Activated CD4-positive, alpha-beta T cell treated with anti-CD3 and anti-CD28 coated beads for 48 hours (primary cell): ENCODE results near the gene ZFYVE9.
"Not testable (repeated sequence)": the region's sequence is repeated elsewhere in the genome, so short reads cannot be mapped to it uniquely, and the experiment has no call there.

Experiments
- DNase-seq: peaks from one replicate; pipeline ENCODE4 v3.0.0-alpha.2; 2020

Gene ZFYVE9

DNA sequence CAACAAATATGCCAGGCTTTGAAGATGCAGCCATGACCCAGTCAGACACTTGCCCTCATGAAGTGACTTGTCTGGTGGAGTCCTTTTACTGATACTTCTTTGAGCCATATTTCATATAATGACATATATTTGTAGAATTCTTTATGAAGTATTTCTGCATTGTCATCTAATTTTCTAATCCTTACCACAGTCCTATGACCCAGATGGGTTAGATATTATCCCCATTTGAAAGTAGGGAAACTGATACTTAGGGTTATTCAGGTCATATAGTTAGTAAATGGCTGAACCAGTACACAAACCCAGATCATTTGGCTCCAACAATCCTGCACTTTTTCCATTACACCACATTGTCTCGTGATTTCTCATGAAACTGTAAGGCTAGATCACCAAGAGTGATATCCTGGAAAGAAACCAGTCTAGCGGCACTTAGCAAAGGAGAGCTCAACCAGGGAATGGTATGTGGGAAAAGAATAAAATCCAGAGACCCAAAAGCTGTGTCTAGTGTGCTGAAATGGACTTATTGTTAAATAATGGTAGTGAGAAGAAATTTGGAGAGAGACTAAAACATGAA lies 49.6 kb downstream of the ZFYVE9 start:
- no peak for DNase-seq

DNA sequence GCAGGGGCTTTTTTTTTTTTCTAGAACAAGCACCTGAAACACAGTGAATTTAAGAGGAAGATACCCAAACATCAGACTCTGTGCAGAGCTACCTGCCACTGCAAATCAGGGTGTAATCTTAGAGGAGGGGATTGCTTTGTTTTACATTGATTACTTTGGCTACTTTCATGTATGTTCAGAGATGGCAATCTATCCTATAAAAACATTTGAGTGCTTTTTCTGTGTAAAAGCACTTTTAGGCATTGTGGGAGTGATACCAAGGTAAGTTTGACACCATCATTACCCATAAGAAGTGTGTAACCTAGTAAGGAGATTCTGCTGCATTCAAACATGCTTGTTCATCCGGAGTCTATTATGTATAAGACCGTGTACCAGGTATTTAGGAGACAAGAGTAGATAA lies 50.1 kb downstream of the ZFYVE9 start:
- DNase-seq: no peak

DNA sequence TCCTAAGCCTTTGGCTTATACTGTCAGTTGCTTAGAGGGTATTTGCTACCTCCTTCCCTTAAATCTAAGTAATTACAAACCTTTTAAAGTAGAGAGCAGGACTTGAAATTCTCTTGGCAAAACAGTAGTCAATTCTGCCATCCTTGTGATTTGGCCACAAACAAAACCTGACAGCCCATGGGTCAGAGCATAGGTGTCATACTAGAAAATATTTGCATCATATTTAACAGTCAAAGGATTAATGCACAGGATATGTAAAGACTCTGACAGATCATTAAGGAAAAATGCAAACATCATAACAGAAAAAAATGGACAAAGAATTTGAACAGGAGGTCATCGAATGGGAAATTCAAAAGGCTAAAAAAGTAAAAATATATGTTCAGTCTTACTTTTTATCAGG lies 50.5 kb downstream of the ZFYVE9 start:
- no peak for DNase-seq

DNA sequence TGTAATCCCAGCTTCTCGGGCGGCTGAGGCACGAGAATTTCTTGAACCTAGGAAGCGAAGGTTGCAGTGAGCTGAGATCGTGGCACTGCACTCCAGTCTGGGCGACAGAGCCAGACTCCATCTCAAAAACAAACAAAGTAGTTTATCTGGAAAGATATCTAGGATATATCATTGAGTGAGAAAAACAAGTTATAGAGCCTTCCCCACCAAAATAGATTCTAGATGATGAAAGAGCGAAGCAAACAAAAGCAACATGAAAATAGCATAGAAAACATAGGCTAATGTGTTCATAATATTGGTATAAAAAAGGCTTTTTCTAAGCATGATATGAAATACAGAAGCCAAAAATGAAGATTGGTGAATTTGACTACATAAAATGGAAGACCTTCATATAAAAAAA lies 52.1 kb downstream of the ZFYVE9 start:
- no peak for DNase-seq

DNA sequence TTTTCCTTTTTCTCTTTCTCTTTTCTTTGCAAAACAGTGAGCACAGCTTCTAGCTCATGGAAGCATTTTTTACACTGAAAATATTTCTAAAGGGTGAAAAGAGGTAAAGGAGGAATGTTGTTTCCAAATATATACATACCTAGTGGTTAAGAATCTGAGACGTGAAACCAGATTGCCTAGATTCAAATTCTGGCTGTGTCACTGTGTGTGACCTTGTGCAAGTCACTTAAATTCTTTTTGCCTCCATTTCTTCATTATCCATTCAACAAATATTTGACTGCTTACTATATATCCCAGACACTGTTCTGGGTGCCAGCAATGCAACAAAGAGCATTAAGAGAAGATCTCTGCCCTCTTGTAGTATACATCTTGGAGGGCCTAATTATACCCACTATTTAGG lies 53.3 kb downstream of the ZFYVE9 start:
- DNase-seq: no peak

DNA sequence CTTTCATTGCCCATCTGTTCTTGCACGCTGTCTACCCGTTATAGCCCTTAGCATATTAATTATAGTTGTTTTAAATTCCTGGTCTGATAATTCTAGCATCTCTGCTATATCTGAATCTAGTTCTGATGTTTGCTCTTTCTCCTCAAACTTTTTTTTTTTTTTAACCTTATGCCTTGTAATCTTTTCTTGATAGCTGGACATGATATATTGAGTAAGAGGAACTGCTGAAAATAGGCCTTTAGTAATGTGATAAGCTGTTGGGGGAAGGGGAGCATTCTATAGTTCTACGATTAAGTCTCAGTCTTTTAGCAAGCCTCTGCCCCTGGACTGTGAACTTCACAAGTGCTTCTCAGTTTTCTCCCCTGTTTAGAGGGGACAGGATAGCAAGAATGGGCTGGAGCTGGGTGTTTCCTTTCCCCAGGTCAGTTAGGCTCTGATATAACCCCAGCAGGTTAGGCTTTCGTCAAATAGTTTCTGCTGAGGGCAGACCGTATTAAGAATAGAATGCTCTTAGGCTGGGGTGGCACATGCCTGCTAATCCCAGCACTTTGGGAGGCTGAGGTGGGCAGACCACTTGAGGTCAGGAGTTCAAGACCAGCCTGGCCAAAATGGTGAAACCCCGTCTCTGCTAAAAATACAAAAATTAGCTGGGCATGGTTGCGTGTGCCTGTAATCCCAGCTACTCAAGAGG lies 62.2 kb downstream of the ZFYVE9 start:
- DNase-seq: no peak

DNA sequence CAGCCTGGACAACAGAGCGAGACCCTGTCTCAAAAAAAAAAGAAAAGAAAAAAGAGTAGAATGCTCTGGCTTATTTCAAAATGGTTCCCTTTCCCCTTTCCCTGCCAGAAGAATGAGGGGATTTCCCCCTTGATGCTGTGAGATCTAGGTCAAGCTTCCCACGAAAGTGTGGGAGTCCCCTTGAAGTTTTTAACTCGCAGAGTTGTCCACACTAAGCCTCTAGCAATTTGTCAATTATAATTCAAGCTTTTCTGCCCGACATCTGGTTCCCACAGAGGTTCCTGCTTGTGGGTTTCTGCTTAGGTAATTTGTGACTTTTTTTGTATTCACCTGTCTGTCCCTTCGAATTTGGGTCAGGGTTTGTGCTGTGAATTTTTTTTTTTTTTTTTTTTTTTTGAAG lies 62.8 kb downstream of the ZFYVE9 start:
- DNase-seq: no peak

DNA sequence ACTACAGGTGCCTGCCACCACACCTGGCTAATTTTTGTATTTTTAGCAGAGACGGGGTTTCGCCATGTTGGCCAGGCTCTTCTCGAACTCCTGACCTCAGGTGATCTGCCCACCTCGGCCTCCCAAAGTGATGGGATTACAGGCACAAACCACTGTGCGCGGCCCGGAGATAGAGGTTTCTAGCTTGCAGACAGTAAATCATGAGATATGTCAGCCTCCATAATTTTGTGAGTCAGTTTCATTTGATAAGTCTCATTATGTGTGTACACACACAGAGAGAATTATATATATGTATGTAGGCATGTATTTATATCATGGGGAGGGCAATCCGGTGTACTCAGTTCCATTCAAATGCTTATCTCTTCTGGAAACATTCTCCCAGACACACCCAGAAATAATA lies 64.8 kb downstream of the ZFYVE9 start:
- DNase-seq: not testable (repeated sequence)

DNA sequence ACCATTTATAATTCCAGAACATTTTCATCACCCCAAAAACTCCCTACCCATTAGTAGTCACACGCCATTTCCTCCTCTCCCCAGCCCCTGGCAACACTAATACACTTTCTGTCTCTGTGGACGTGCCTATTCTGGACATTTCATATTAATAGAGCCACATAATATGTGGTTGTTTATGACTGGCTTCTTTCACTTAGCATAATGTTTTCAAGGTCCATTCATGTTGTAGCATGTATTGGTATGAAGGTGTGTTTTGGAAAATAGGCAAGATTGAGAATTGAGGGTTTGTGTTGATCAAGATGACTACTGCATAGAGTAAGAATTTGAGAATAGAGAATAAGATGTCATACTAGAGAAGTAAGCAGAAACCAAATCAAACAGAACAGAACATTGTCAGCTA lies 67.5 kb downstream of the ZFYVE9 start:
- no peak for DNase-seq

DNA sequence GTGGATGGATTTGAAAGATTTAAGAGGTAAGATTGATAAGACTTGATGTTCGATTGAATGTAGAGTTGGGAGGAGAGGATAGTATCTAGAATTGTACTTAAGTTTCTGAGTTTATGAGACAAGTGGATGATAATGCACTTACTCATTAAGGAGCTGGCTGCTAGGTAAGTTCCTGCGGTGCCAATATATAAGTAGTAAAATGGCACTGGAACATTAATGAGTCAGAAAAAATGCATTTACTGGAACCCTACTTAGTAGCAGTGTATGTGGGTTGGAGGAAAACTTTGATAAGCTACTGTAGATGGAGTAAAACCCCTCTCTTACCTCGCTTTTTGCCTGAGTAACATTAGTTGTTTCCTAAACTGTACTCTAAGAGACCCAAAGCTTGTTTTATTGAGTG lies 68.2 kb downstream of the ZFYVE9 start:
- DNase-seq: no peak

DNA sequence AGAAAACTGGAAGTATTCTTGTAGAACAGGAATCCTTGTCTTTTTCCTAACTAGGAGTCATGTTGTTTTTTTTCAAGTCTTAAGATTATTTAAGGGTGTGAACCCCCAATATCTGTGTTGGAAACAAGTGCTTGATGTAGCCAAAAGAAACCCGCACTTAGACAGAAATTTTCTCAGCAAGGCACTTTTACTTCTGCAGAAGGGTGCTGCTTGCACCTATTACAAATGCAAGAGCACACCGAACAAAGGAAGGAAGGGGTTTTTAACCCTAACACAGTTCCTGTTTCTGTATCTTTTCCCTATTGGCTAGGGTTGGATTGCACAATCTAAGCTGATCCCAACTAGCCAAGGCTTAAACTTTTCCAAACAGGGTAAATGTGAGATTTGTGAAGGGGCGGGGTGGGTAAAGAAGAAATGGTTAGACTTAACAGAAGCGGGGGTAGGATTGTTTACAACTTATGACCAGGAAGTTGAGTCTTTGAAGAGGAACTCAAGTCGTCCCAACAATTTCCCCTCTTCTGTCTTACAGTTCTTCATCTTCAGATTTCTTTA lies 75.1 kb downstream of the ZFYVE9 start:
- no peak for DNase-seq

DNA sequence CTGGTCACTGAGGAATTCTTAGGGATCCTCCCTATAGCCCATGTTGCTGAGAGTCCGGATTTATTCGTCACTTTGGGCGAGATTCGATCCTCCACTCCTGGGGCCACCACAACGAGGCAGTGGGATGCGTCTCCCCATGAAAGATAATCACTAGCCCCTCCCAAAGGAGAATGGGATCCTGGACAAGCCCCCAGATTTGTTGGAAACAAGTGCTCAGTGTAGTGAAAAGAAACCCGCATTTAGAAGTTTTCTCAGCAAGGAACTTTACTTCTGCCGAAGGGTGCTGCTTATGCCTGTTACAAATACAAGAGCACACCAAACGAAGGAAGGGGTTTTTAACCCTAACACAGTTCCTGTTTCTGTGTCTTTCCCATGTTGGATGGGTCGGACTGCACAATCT lies 83.3 kb downstream of the ZFYVE9 start:
- DNase-seq: no peak

DNA sequence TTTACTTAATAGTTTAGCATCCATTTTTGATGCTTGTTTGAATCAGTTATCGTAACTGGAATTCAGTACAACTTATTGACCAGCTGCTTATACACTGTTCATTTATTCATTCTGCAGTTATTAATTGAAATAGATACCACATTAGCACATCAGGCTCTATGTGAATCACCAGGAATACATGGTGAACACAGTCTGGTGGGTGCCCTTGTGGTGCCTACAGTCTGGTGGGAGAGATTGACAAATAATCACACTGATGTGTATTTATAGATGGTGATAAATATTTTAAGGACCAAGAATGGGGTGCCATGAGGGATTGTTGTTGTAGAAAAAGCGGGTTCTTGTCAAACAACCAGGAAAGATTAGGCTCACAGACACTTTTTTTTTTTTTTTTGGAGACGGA lies 87.6 kb downstream of the ZFYVE9 start:
- no peak for DNase-seq

DNA sequence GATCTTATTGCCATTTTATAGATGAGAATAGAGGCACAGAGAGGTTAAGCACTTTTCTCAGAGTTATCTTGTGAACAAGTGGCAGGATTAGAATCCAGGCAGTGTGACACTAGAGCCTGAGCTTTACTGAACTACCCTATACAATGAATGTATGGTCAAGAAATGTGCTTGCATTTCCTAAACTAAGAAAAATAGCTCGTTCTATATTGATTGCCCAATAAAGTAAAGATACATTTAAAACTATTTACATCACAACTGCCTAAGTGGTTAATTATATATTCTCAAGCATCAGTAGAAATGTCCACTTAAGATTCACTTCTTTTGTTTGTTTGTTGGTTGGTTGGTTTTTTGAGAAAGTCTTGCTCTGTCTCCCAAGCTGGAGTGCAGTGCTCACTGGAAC lies 91.6 kb downstream of the ZFYVE9 start:
- DNase-seq: no peak

DNA sequence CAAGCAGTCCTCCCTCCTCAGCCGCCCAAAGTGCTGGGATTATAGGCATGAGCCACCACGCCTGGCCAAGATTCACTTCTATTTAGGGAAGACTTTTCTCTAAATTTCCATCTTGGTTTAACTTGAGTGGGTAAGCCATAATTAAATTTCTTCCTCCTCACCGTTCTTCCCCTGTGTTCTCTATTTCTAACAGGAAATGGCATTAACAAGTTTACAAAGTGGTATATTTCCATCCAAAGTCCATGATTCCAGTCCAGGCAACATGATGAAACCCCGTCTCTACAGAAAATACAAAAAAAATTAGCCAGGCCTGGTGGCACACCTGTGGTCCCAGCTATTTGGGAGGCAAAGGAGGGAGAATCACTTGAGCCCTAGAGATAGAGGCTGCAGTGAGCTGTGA lies 92.1 kb downstream of the ZFYVE9 start:
- no peak for DNase-seq

DNA sequence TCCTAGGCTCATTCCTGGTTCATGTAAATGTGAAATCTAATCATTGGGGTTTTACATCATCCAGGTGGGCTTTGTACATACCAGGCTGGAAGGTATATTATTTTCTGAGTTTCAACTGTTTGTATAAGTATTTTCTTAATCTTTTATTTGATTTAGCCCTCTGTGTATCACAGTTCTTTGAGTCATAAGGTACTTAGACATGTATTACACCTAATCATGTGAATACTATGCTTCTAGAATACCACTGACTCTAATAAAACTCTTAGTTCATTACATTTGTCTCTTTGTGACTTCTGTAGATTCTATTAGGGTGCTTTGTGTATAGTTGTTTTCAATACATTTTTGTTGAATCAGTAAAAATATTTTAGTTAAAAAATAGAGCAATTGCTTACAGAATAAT lies 92.8 kb downstream of the ZFYVE9 start:
- DNase-seq: no peak

DNA sequence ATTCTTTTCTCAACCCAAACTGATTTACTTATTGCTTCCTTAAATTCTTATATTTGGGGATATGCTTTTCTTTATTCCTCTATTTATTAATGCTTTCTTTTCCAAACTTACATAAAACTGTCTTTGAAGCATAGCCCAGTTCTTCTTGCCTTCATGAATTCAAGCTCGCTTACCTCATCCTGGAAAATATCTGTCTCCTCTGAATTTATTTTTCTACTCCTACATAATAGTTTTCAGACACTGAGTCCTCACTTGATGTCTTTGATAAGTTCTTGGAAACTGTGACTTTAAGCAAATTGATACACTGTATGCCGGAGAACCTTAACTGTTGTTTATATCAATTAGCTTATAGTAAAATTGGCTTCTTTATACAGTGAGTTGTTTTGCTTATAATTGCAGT lies 93.8 kb downstream of the ZFYVE9 start:
- DNase-seq: no peak

DNA sequence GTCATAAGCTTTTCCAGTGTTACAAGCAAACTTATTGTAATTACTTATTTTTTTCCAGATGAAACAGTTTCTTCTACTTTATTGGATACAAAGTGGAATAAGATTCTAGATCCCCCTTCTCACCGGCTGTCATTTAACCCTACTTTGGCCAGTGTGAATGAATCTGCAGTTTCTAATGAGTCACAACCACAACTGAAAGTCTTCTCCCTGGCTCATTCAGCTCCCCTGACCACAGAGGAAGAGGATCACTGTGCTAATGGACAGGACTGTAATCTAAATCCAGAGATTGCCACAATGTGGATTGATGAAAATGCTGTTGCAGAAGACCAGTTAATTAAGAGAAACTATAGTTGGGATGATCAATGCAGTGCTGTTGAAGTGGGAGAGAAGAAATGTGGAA lies 95.5 kb downstream of the ZFYVE9 start:
- DNase-seq: no peak

DNA sequence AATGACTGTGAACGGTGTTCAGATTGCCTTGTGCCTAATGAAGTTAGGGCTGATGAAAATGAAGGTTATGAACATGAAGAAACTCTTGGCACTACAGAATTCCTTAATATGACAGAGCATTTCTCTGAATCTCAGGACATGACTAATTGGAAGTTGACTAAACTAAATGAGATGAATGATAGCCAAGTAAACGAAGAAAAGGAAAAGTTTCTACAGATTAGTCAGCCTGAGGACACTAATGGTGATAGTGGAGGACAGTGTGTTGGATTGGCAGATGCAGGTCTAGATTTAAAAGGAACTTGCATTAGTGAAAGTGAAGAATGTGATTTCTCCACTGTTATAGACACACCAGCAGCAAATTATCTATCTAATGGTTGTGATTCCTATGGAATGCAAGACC lies 96.6 kb downstream of the ZFYVE9 start:
- DNase-seq: no peak

DNA sequence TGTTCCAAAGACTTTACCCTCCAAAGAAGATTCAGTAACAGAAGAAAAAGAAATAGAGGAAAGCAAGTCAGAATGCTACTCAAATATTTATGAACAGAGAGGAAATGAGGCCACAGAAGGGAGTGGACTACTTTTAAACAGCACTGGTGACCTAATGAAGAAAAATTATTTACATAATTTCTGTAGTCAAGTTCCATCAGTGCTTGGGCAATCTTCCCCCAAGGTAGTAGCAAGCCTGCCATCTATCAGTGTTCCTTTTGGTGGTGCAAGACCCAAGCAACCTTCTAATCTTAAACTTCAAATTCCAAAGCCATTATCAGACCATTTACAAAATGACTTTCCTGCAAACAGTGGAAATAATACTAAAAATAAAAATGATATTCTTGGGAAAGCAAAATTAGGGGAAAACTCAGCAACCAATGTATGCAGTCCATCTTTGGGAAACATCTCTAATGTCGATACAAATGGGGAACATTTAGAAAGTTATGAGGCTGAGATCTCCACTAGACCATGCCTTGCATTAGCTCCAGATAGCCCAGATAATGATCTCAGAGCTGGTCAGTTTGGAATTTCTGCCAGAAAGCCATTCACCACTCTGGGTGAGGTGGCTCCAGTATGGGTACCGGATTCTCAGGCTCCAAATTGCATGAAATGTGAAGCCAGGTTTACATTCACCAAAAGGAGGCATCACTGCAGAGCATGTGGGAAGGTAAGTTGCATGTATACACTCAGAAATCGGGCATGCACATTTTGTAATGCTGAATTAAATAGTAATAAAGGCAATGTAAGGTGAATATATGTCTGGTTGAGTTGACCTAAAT lies 97.2 kb downstream of the ZFYVE9 start:
- no peak for DNase-seq

DNA sequence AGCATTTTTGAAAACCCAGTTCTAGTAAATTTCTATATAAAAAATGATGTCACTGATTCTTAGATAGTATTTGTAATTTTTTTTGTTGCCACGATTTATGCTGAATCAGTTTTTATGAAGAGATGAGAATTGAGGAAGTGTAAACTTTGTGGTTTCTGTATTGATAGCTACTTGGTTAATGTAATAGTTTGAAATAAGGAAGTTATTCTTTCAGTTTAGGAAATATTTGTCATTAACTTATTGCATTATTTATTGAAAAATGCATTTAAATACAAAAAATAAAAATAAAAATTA lies 97.8 kb downstream of the ZFYVE9 start:
- DNase-seq: no peak

DNA sequence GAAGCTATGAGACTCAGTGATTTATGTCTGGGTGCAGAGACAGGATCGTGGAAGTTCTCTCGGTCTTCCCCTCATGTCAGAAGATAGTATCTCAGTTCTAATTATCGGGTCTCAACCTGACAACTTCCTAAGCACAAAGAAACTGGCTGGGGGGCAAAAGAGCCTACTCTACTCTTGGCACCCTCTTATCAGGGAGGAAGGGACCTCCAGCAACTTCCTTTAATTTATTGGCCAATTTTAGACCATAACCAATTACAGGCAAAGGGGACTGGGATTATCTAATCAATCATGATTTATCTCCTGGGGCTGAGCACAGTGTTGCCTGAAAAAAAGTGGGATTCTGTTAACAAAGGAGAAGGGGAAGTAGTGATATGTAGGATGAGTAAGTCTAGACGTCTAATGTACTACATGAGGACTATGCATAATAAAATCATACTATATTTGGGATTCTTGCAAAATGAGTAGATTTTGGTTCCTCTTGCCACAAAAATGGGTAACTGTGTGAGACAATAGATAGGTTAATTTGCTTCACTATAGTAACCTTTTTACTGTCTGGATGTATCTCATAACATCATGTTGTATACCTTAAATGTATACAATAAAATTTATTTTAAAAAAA lies 98.8 kb downstream of the ZFYVE9 start:
- no peak for DNase-seq

DNA sequence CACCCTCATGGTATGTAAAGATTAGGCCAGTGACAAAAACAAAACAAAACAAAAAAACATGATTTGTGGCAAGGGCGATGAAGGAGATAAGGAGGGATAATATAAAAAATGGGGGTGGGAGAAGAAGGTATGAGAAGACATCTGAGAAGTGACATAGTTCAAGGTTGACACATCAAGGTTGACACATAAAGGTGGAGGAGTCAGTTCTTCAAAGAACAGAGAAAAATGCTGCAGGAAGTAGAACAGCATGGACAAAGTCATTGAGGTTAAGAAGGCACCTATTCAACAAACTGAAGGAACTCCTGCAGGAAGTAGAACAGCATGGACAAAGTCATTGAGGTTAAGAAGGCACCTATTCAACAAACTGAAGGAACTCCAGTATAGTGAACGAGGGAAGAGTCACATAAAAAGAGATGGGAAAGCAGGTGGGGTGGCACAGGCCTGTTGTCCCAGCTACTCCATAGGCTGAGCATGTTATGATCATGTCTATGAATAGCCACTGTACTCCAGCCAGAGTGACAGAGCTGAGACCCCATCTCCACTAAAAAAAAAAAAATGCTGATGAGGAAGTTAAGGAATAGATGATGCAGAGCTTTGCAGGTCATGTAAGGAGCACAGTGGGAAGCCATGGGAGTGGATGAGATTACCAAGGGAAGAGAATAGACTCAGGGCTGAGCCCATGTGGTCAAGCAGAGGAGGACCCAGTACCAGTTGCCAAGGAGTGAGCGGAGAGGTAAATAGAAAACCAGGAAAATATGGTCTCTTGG lies 101.5 kb downstream of the ZFYVE9 start:
- no peak for DNase-seq
